AG04450 (cell line): ENCODE measurements around the gene TTLL7. TPM values are rescaled to one million over a fixed set of nuclear protein-coding genes. Genes with fewer than 3 reads are reported as not detected.

ENCODE experiments used
- CTCF ChIA-PET: fragments of 300-600, 350-600 bp; formaldehyde crosslinking; extraction: SDS; loops from one replicate; lab custom pipeline; 2022; ENCODE audit warnings: antibody characterized with exemption, inconsistent platforms; lab: Charles Lee
- POLR2A ChIA-PET: fragments of 350-600 bp; formaldehyde crosslinking; extraction: SDS; loops from one replicate; lab custom pipeline; 2021; ENCODE audit warnings: antibody characterized with exemption, inconsistent platforms; lab: Yijun Ruan, JAX
- DNase-seq: peaks from one replicate; pipeline ENCODE4 v3.0.0-alpha.2; 2011; ENCODE audit warnings: low read depth, low spot score
- H3K27ac ChIP-seq: one replicate; pipeline ENCODE4 v1.5.1; 2012; ENCODE audit warnings: low read depth, low read length, control low read depth
- H3K27me3 ChIP-seq: one replicate; pipeline ENCODE4 v1.6.0; 2012; ENCODE audit warnings: low read length; ENCODE audit not compliant: control insufficient read depth, insufficient read depth
- H3K4me3 ChIP-seq: 2 replicates; pipeline ENCODE4 v1.5.1; 2011; ENCODE audit warnings: mild to moderate bottlenecking, low read depth, low read length, control low read depth
- H3K9me3 ChIP-seq: 2 replicates; pipeline ENCODE4 v1.5.1; 2012; ENCODE audit warnings: low read length; ENCODE audit not compliant: control insufficient read depth, insufficient read depth
- CTCF ChIP-seq: IDR thresholded peaks from 2 replicates; pipeline ENCODE4 v1.5.1; 2011; ENCODE audit warnings: low read depth, low read length, control low read depth, inconsistent platforms
- polyA plus RNA-seq: library from polyadenylated mRNA; depleted of rRNA; stranded (reverse); fragments of >200 nt; gene quantifications from 2 replicates; pipeline ENCODE4 v1.2.3, GENCODE V29; 2011; rRNA removed

TTLL7 gene
- polyA plus RNA-seq, 1 experiment, result 17.9 TPM

- no peak for DNase-seq
- CTCF ChIA-PET, result no interaction called here
- no peak for TF ChIP-seq CTCF
Measured at GRCh38 chr1:83822208-83822607, 176.7 kb downstream of the TTLL7 start.

GRCh38 chr1:83819436-83819835 is 179.5 kb downstream of the TTLL7 start:
- no peak for DNase-seq
- ChIA-PET CTCF (no interaction called here), POLR2A (no interaction called here)
- no peaks in the 10 kb centered on the region for H3K9me3 ChIP-seq
- no peaks in the 10 kb centered on the region for H3K27me3 ChIP-seq
- H3K4me3 ChIP-seq, result no peak overlapping the region
- TF ChIP-seq CTCF, result no peak
- H3K27ac ChIP-seq, result no peak overlapping the region

More at GRCh38 chr1:83822208-83822607, 176.7 kb downstream of the TTLL7 start:
- H3K27ac ChIP-seq, result no peak overlapping the region
- H3K4me3 ChIP-seq, result no peak overlapping the region
- POLR2A ChIA-PET, result no interaction called here
- no peaks in the 10 kb centered on the region for H3K27me3 ChIP-seq
- no peaks in the 10 kb centered on the region for H3K9me3 ChIP-seq

GRCh38 chr1:83818916-83819315 is 180.0 kb downstream of the TTLL7 start:
- H3K9me3 ChIP-seq, result no peaks in the 10 kb centered on the region
- ChIA-PET CTCF (no interaction called here), POLR2A (no interaction called here)
- no peak overlapping the region for H3K4me3 ChIP-seq
- TF ChIP-seq CTCF, result no peak
- H3K27ac ChIP-seq, result no peak overlapping the region
- DNase-seq, result no peak
- H3K27me3 ChIP-seq, result no peaks in the 10 kb centered on the region

- no peaks in the 10 kb centered on the region for H3K9me3 ChIP-seq
- no peak overlapping the region for H3K4me3 ChIP-seq
- no peak overlapping the region for H3K27ac ChIP-seq
- DNase-seq, result no peak
- no peaks in the 10 kb centered on the region for H3K27me3 ChIP-seq
- TF ChIP-seq CTCF, result no peak
- POLR2A ChIA-PET, result no interaction called here
- CTCF ChIA-PET, result no interaction called here
Measured at GRCh38 chr1:83816836-83817235, 182.1 kb downstream of the TTLL7 start.

GRCh38 chr1:83815330-83815729 is 183.6 kb downstream of the TTLL7 start:
- Histone ChIP-seq H3K4me3 (no peak overlapping the region), H3K9me3 (no peaks in the 10 kb centered on the region), H3K27me3 (no peaks in the 10 kb centered on the region), H3K27ac (no peak overlapping the region)
- no peak for DNase-seq
- ChIA-PET POLR2A (no interaction called here), CTCF (no interaction called here)
- TF ChIP-seq CTCF, result no peak

Other genes starting within 250 kb of the TTLL7 start
- 25.2 and 33.4 TPM in 2 replicates for gene PRKACB, start 145.1 kb upstream of the TTLL7 start, polyA plus RNA-seq